Thyroid gland (tissue), 4 donors: Measurements from ENCODE around the gene HDGFL2.

Experiments used
- CTCF ChIP-seq, 6 experiments: fragments of 200-600 bp in 3 of 6; fragments of 450-650 bp in 3 of 6; sonication (generic) in 3 of 6; IDR thresholded peaks; one replicate each; pipeline ENCODE4 v1.5.1; 2016 to 2019; ENCODE audit warnings: antibody characterized with exemption in 6 of 6, mild to moderate bottlenecking in 2 of 6, inconsistent platforms in 1 of 6, moderate library complexity in 1 of 6
- POLR2A ChIP-seq, 2 donors: fragments of 450-650 bp; IDR thresholded peaks; one replicate each; pipeline ENCODE4 v1.6.1; 2017; ENCODE audit warnings: antibody characterized with exemption in 2 of 2, mild to moderate bottlenecking in 2 of 2, moderate library complexity in 1 of 2

- TF ChIP-seq POLR2A (IDR thresholded peaks at IDR 0.05) = no peak
- TF ChIP-seq CTCF (IDR thresholded peaks at IDR 0.05) = no peak
These were observed 67.8 kb downstream of the HDGFL2 start, which contains the start of gene LRG1 for GRCh38 chr19:4539693-4540581.
